HG03159 (cell line): ENCODE data around the gene ZNF592.

Experiments used
- ATAC-seq: cut with Tn5 transposase; IDR thresholded peaks from one replicate; pipeline ENCODE4 v1.9.1; 2021; ENCODE audit warnings: mild to moderate bottlenecking, moderate library complexity; ENCODE audit not compliant: unreplicated experiment

The ZNF592 gene

GRCh38 chr15:84804005-84804900 is 55.9 kb downstream of the ZNF592 start:
- ATAC-seq = no peak

GRCh38 chr15:84805221-84805620 is 56.8 kb downstream of the ZNF592 start:
- no peak for ATAC-seq

GRCh38 chr15:84807228-84807627 is 58.8 kb downstream of the ZNF592 start:
- no peak for ATAC-seq

- ATAC-seq = no peak
These were observed 61.9 kb downstream of the ZNF592 start for GRCh38 chr15:84810073-84810840.

DNA sequence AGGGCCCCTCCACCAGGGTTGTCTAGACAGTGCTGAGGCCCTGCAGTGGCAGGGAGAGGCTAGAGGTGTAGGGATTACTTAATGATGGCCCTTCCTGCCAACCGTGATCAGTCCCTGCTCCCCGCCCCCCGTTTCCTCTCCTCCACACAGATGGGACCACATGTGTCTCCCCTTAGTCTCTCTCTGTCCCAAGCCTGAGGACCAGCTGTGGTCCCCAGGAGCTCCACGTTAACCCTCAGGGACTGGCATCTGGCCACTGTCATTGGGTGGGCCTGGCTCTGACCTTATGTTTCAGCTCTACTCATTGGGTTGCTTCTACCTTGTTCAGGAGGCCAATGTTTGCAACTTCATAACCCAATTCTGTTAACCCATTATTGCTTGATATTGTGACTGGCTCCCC is 62.8 kb downstream of the ZNF592 start:
- no peak for ATAC-seq

DNA sequence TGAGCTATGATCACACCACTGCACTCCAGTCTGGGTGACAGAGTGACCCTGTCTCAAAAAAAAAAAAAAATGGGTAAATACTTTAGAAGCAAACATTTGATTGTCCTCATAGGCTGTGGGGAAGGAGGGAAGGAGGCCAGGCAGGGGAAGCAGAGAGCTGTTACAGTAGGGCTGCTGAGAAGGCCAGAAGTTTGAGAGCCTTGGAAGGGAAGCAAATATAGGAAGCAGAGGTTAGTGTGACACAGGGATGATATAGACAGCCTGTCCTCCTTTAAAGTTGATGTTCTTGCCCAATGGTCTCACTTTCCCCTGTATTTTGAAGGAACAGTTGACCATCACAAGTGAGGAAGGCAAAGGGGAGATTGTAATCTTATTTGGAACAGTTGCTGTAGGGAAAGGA is 63.4 kb downstream of the ZNF592 start:
- no peak for ATAC-seq

DNA sequence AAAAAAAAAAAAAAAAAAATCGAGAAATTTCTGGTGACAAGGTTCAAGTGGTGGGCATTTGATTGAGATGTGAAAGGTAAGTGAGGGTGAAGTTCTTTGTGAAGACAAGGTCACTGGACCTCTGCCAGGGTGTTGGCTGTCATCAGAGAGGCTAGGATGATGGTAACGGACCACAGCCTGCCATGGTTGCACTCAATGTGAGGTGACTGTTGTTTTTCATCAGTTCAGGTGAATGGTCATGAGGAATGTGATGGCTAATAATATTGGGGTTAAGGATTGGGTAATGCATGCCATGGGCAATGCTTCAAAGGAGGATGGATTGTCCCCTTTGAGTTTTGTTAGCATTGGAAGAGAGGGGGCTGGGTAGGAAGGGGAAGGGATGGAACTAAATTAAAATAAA is 64.5 kb downstream of the ZNF592 start:
- ATAC-seq = no peak

DNA sequence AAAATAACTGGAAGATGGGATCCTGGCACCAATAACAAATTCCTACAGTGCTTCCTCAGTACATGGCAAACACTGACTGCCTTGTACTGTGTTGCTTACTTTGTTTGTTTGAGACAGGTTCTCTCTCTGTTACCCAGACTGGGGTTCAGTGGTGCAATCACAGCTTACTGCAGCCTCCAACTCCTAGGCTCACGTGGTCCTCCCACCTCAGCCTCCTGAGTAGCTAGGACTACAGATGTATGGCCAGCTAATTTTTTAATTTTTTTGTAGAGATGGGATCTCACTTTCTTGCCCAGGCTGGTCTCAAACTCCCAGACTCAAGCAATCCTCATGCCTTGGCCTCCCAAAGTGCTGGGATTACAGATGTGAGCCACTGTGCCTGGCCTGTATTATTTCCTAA is 65.0 kb downstream of the ZNF592 start:
- no peak for ATAC-seq

- ATAC-seq = no peak
These were observed 65.5 kb downstream of the ZNF592 start for GRCh38 chr15:84813931-84814330.

- no peak for ATAC-seq
These were observed 66.5 kb downstream of the ZNF592 start for GRCh38 chr15:84814916-84815315.

GRCh38 chr15:84816694-84817465 is 68.5 kb downstream of the ZNF592 start, which contains the start of gene ALPK3:
Gene ALPK3 (plus strand): TSS chr15:84817356. CDS start chr15:84817453, 97 bp downstream.
- ATAC-seq = no peak

DNA sequence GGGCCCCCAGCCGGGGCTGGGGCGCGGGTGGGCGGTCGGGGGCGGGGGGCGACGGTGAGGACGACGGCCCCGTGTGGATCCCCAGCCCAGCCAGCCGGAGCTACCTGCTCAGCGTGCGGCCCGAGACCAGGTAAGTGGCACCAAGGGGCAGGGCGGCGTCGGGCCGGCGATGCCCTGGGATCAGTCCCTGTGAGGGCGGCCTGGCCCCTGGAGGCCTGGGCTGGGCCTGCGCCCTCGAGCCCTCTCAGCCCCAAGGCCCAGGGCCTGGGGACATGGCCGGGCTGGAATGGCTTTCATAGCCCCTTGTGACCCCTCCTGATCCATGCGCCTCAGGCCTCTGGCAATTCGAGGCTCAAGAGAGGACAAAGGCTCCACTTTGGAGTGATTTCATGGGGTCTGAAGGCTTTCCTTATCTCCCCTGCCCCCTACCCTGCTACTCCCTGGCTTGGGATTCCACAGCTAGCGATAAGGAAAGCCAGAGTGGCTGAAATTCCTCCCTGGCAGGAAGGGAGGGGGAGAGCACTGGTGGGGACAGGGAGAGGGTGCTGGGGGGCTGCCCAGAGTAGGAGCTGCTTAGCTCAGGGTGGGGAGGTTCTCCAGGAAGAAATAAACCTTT is 69.2 kb downstream of the ZNF592 start:
- ATAC-seq = no peak

DNA sequence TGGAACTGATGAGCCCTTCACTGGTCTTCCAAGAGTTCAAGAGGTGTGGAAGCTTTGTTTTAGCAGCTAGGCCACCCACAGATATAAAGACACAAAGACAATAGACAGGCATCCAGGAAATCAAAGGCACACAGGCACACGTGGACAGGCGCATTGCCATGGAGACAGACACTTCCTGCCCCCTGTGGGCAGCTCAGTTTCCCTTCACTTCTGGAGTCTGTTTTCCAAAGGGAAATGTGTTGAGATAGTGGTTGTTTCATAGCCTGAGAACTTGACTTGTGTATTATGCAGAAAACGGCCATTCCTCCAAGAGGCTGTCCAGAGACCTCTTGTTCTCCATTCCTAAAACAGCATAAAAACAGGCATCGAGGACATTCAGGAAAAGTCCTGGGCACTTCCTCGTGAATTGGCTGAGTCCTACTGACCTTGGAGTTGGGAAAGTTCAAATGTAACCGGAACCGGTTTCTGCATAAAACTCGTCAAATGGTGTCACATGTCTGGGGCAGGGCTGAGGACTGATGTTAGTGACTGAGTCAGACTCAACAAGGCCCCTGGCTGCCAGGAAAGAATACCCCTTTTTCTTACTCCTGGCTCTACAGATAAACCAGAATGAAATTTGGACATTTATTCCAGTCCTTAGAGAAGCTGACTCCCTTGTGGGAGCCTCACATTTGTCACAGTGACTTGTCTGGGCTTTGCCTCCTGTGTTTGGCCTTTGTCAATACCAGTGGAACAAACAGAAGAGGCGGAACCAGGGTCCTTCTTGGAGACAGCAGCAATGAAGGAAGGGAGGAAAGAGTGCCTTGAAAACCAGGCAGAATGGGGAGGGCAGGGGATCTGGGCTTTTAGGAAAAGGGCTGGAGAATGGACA is 70.1 kb downstream of the ZNF592 start:
- ATAC-seq = no peak

- ATAC-seq = no peak
These were observed 70.9 kb downstream of the ZNF592 start for GRCh38 chr15:84819291-84819768.

DNA sequence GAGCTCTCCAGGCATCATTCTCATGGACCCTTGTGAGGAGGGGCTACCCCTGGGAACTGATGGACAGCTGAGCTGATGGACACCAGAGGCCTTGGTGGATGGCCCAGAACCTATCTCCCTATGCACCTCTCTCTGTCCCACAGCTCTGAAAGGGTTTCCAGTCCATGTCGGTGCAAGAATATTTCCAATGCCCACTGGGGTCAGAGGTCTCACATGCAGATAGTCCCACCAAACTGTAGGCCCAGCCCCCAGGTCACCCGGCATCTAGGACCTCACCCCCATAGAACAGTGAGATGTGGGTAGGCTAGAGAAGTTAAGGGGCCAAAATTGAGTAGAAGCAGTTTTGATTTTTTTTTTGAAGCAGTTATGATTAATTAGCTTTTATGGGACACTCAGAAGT is 71.4 kb downstream of the ZNF592 start:
- no peak for ATAC-seq

- ATAC-seq = no peak
These were observed 73.2 kb downstream of the ZNF592 start for GRCh38 chr15:84821501-84822021.

DNA sequence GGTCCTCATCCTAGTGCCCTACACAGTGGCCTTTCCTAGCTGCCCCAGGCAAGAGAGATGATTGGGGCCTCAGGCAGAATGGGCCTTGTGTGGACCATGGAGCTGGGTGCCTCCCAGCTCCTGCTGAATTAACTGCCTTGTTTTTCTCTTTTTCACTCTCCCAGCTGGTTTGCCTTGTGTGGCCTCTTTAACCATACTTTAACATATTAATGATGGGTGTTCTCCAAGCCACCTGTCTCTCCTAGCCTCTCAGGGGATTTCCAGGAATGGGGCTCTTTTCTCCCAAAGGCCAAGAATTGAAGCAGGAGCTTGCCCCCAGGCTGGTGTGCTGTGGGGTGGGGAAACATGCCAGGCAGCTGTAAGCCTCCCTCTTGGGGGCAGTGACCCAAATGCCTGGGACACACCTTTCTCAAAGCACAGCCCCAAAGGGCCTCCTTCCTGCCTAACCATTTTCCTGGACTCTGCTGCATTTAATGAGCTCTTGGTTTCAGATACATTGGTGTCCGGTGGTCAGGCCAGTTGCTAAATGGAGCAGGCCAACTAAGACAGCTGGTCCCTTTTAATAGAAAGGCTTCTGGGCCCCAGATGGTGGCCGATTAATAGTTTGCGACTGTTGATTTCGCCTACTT is 74.4 kb downstream of the ZNF592 start:
- ATAC-seq = no peak

DNA sequence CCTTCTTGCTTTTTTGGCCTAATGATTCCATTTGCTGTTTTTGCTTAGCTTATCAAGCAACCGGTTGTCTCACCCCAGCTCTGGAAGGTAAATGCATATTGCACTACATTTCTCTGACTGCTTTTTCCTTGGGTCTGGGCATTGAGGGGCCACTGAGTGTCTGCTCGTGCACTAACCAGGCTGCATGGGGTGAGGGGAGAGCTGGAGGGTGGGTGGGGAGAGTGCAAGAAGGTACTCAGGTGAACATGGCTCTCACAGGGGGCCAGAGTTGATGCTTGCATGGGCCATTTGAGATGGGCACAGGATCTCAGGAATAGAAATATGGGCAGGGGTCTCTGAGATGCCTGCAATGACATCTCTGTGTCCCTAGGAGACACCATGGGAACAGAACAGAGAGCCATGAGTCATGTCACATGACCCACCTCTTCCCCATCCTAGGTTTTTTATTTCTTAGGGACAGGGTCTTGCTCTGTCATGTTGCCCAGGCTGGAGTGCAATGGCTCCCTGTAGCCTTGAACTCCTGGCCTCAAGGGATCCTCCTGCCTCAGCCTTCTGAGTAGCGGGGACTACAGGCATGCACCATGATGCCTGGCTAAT is 75.0 kb downstream of the ZNF592 start:
- ATAC-seq = no peak
